CD4-positive, CD25-positive, alpha-beta regulatory T cell (primary cell): Measurements from ENCODE around the gene GNG7. TPM values are rescaled to one million over a fixed set of nuclear protein-coding genes. Genes with fewer than 3 reads are reported as not detected.
"Not testable (repeated sequence)": the region's sequence is repeated elsewhere in the genome, so short reads cannot be mapped to it uniquely, and the experiment has no call there.

Experiments used
- ATAC-seq, 2 donors: fragments of 150-1000 bp; cut with Tn5 transposase; one replicate each; pipeline ENCODE4 v1.10.0; 2021; ENCODE audit warnings: low read depth in 2 of 2, moderate number of reproducible peaks in 2 of 2, moderate library complexity in 1 of 2
- DNase-seq, 3 donors: peaks; one replicate each; pipeline versions ENCODE4 v3.0.0 to v3.0.0-alpha.2; 2012 to 2022; ENCODE audit warnings: mixed read lengths in 1 of 3
- H3K27ac ChIP-seq: one replicate; pipeline ENCODE4 v1.7.0; 2013; ENCODE audit warnings: mild to moderate bottlenecking, low read length; ENCODE audit not compliant: insufficient read depth, poor library complexity, severe bottlenecking
- H3K27me3 ChIP-seq: one replicate; pipeline ENCODE4 v1.7.0; 2013; ENCODE audit warnings: low read length; ENCODE audit not compliant: control insufficient read depth, insufficient read depth
- H3K36me3 ChIP-seq: one replicate; pipeline ENCODE4 v1.7.0; 2013; ENCODE audit warnings: mild to moderate bottlenecking, low read length, moderate library complexity; ENCODE audit not compliant: control insufficient read depth, insufficient read depth
- H3K4me1 ChIP-seq: 2 replicates; pipeline ENCODE4 v1.7.0; 2013; ENCODE audit warnings: mild to moderate bottlenecking, low read length; ENCODE audit not compliant: insufficient read depth, control insufficient read depth, poor library complexity, severe bottlenecking
- H3K4me3 ChIP-seq: one replicate; pipeline ENCODE4 v1.7.0; 2013; ENCODE audit warnings: low read depth, mild to moderate bottlenecking, low read length, moderate library complexity
- H3K9me3 ChIP-seq, 2 experiments: 1 replicate in 1 of 2; 2 replicates in 1 of 2; pipeline ENCODE4 v1.7.0; 2013; ENCODE audit warnings: low read length in 2 of 2, mild to moderate bottlenecking in 1 of 2, moderate library complexity in 1 of 2; ENCODE audit not compliant: control insufficient read depth in 2 of 2
- H3K27ac Mint-ChIP-seq, 3 donors: one replicate each; pipeline ENCODE4 v1.8.0; 2020 to 2022; ENCODE audit warnings: mild to moderate bottlenecking in 3 of 3, mixed read lengths in 3 of 3, moderate library complexity in 2 of 3
- H3K27me3 Mint-ChIP-seq: one replicate; pipeline ENCODE4 v1.8.0; 2022; ENCODE audit warnings: mild to moderate bottlenecking, mixed read lengths
- H3K36me3 Mint-ChIP-seq: one replicate; pipeline ENCODE4 v1.8.0; 2020; ENCODE audit warnings: mixed read lengths
- H3K4me1 Mint-ChIP-seq, 4 donors: one replicate each; pipeline ENCODE4 v1.8.0; 2020 to 2022; ENCODE audit warnings: mixed read lengths in 4 of 4, mild to moderate bottlenecking in 1 of 4
- H3K4me3 Mint-ChIP-seq, 4 donors: one replicate each; pipeline ENCODE4 v1.8.0; 2020 to 2022; ENCODE audit warnings: mild to moderate bottlenecking in 4 of 4, mixed read lengths in 4 of 4, moderate library complexity in 3 of 4
- H3K9me3 Mint-ChIP-seq, 7 donors: one replicate each; pipeline ENCODE4 v1.8.0; 2020 to 2022; ENCODE audit warnings: mixed read lengths in 7 of 7, mild to moderate bottlenecking in 3 of 7, moderate library complexity in 2 of 7
- polyA plus RNA-seq, 4 donors: library from polyadenylated mRNA; unstranded; fragments of 300-500 nt; fragmentation: Illumina TruSeq; gene quantifications; one replicate each; pipeline ENCODE4 v1.2.3, GENCODE V29; 2021
- total RNA-seq: library from RNA; stranded (reverse); gene quantifications from one replicate; pipeline ENCODE4 v1.2.3, GENCODE V29; 2022

The GNG7 gene
- total and polyA plus RNA-seq, 5 donors from 2014 or later: 0.65 to 1.6 (median 1.2) TPM

GRCh38 chr19:2675892-2676291, 26.6 kb downstream of the GNG7 start:
- H3K4me3 Mint-ChIP-seq: no peak overlapping the region
- no peaks in the 10 kb centered on the region for H3K27me3 ChIP-seq
- H3K36me3 ChIP-seq: no peaks in the 10 kb centered on the region
- ATAC-seq (no peak), DNase-seq (no peak)
- H3K4me1 ChIP-seq: no peaks in the 10 kb centered on the region
- no peak overlapping the region for H3K27ac Mint-ChIP-seq
- H3K9me3 Mint-ChIP-seq: peaks cover 0 to 1% (median 0%) of the 10 kb centered on the region in 7 donors
- H3K4me1 Mint-ChIP-seq: no peaks in the 10 kb centered on the region
- H3K27me3 Mint-ChIP-seq: no peaks in the 10 kb centered on the region
- no peak overlapping the region for H3K4me3 ChIP-seq
- no peaks in the 10 kb centered on the region for H3K9me3 ChIP-seq
- H3K36me3 Mint-ChIP-seq: peaks cover 3% of the 10 kb centered on the region
- no peak overlapping the region for H3K27ac ChIP-seq

- H3K27ac ChIP-seq: no peak overlapping the region
Observed at GRCh38 chr19:2670217-2670616, 32.3 kb downstream of the GNG7 start.

GRCh38 chr19:2668175-2668763, 34.2 kb downstream of the GNG7 start:
- H3K36me3 Mint-ChIP-seq: no peaks in the 10 kb centered on the region
- peak overlapping the region in 1 of 3 donors; percentile 30 for H3K27ac Mint-ChIP-seq
- Histone ChIP-seq H3K36me3 (no peaks in the 10 kb centered on the region), H3K27ac (no peak overlapping the region), H3K27me3 (no peaks in the 10 kb centered on the region), H3K4me1 (no peaks in the 10 kb centered on the region), H3K9me3 (no peaks in the 10 kb centered on the region), H3K4me3 (no peak overlapping the region)
- DNase-seq: no peak
- no peak overlapping the region for H3K4me3 Mint-ChIP-seq
- H3K27me3 Mint-ChIP-seq: peaks cover 4% of the 10 kb centered on the region
- no peak for ATAC-seq
- H3K4me1 Mint-ChIP-seq: no peaks in the 10 kb centered on the region
- H3K9me3 Mint-ChIP-seq: no peaks in the 10 kb centered on the region

More at GRCh38 chr19:2670217-2670616, 32.3 kb downstream of the GNG7 start:
- H3K4me3 Mint-ChIP-seq: no peak overlapping the region
- no peaks in the 10 kb centered on the region for H3K9me3 Mint-ChIP-seq
- no peak overlapping the region for H3K27ac Mint-ChIP-seq
- no peaks in the 10 kb centered on the region for H3K36me3 Mint-ChIP-seq
- ATAC-seq (no peak), DNase-seq (no peak)
- H3K4me3 ChIP-seq: no peak overlapping the region
- H3K36me3 ChIP-seq: no peaks in the 10 kb centered on the region
- no peaks in the 10 kb centered on the region for H3K4me1 ChIP-seq
- H3K9me3 ChIP-seq: no peaks in the 10 kb centered on the region
- H3K4me1 Mint-ChIP-seq: no peaks in the 10 kb centered on the region
- no peaks in the 10 kb centered on the region for H3K27me3 Mint-ChIP-seq
- H3K27me3 ChIP-seq: no peaks in the 10 kb centered on the region

- H3K4me3 Mint-ChIP-seq, H3K4me1 ChIP-seq, H3K27me3 ChIP-seq, H3K36me3 ChIP-seq, H3K4me3 ChIP-seq, ATAC-seq, DNase-seq, H3K9me3 Mint-ChIP-seq, H3K27ac ChIP-seq, H3K36me3 Mint-ChIP-seq, H3K27ac Mint-ChIP-seq, H3K27me3 Mint-ChIP-seq, H3K9me3 ChIP-seq, H3K4me1 Mint-ChIP-seq: not testable (repeated sequence)
Observed at GRCh38 chr19:2667349-2667748, 35.1 kb downstream of the GNG7 start.

GRCh38 chr19:2666344-2666994, 36.0 kb downstream of the GNG7 start:
- Mint-ChIP-seq H3K27me3 (peaks cover 4% of the 10 kb centered on the region), H3K27ac (no peak overlapping the region), H3K9me3 (peaks cover 0 to 1% (median 0%) of the 10 kb centered on the region in 7 donors)

GRCh38 chr19:2665103-2665502, 37.4 kb downstream of the GNG7 start:
- no peaks in the 10 kb centered on the region for H3K36me3 Mint-ChIP-seq
- no peak overlapping the region for H3K27ac Mint-ChIP-seq
- Histone ChIP-seq H3K4me1 (no peaks in the 10 kb centered on the region), H3K9me3 (peaks cover 0 to 2% of the 10 kb centered on the region in 2 experiments), H3K4me3 (no peak overlapping the region), H3K27me3 (no peaks in the 10 kb centered on the region), H3K36me3 (no peaks in the 10 kb centered on the region), H3K27ac (no peak overlapping the region)
- no peak for ATAC-seq
- peaks cover 4% of the 10 kb centered on the region for H3K27me3 Mint-ChIP-seq
- peaks cover 0 to 1% (median 0%) of the 10 kb centered on the region in 7 donors for H3K9me3 Mint-ChIP-seq
- no peak for DNase-seq
- no peaks in the 10 kb centered on the region for H3K4me1 Mint-ChIP-seq
- H3K4me3 Mint-ChIP-seq: no peak overlapping the region

More at GRCh38 chr19:2666344-2666994, 36.0 kb downstream of the GNG7 start:
- Histone ChIP-seq H3K4me3 (no peak overlapping the region), H3K27ac (no peak overlapping the region), H3K27me3 (no peaks in the 10 kb centered on the region), H3K36me3 (no peaks in the 10 kb centered on the region), H3K9me3 (peaks cover 0 to 2% of the 10 kb centered on the region in 2 experiments), H3K4me1 (no peaks in the 10 kb centered on the region)
- Mint-ChIP-seq H3K36me3 (no peaks in the 10 kb centered on the region), H3K4me1 (no peaks in the 10 kb centered on the region), H3K4me3 (no peak overlapping the region)
- ATAC-seq (no peak), DNase-seq (no peak)

- H3K9me3 ChIP-seq: peaks cover 0 to 2% of the 10 kb centered on the region in 2 experiments
- peak; percentile 31 to 42 for ATAC-seq
- H3K27ac ChIP-seq: no peak overlapping the region
- Mint-ChIP-seq H3K36me3 (no peaks in the 10 kb centered on the region), H3K27me3 (peaks cover 4% of the 10 kb centered on the region), H3K9me3 (peaks cover 0 to 1% (median 0%) of the 10 kb centered on the region in 7 donors), H3K4me3 (no peak overlapping the region), H3K27ac (no peak overlapping the region), H3K4me1 (no peaks in the 10 kb centered on the region)
- no peaks in the 10 kb centered on the region for H3K27me3 ChIP-seq
- DNase-seq: no peak
- H3K4me3 ChIP-seq: no peak overlapping the region
- no peaks in the 10 kb centered on the region for H3K36me3 ChIP-seq
- H3K4me1 ChIP-seq: no peaks in the 10 kb centered on the region
Observed at GRCh38 chr19:2663920-2664571, 38.4 kb downstream of the GNG7 start.
